GM12878 (cell line): ENCODE results near the gene ATP2A3. TPM values are rescaled to one million over a fixed set of nuclear protein-coding genes. Genes with fewer than 3 reads are reported as not detected.

Source experiments
- ATAC-seq: fragments of 200-7000 bp; cut with Tn5 transposase; 3 replicates; pipeline ENCODE4 v1.9.1; 2020; ENCODE audit warnings: mild to moderate bottlenecking, moderate library complexity
- BruUV-seq: library from RNA; stranded (reverse); fragments of 400-500 nt; replicated peaks from 2 replicates; lab custom pipeline; 2021; lab: Mats Ljungman, UMichigan
- CTCF ChIA-PET: fragments of 300-600 bp; sonication (Branson Sonifier 250); formaldehyde crosslinking; extraction: SDS; loops from one replicate; lab custom pipeline; 2021; ENCODE audit warnings: inconsistent platforms; lab: Yijun Ruan, JAX
- POLR2A ChIA-PET: fragments of 350-600 bp; formaldehyde crosslinking; extraction: SDS; loops from one replicate; lab custom pipeline; 2021; ENCODE audit warnings: inconsistent platforms; lab: Charles Lee
- RAD21 ChIA-PET: fragments of 300-600 bp; sonication (Branson Sonifier 250); formaldehyde crosslinking; loops from one replicate; lab custom pipeline; 2023; ENCODE audit warnings: antibody characterized with exemption; ENCODE audit not compliant: unreplicated experiment; lab: Charles Lee
- SMC1A ChIA-PET: fragments of 300-600 bp; sonication (Branson Sonifier 250); formaldehyde crosslinking; loops from one replicate; lab custom pipeline; 2023; ENCODE audit not compliant: unreplicated experiment, uncharacterized antibody; lab: Charles Lee
- DNase-seq: peaks from one replicate; pipeline ENCODE4 v3.0.0-alpha.2; 2011; ENCODE audit warnings: low read depth, low spot score
- FAIRE-seq: peaks from 3 replicates; lab custom pipeline; 2011; peaks lifted over from hg19 to GRCh38; lab: Jason Lieb, UNC
- H2AFZ ChIP-seq: 2 replicates; pipeline ENCODE4 v1.6.0; 2011; ENCODE audit warnings: low read depth, low read length, control low read depth; ENCODE audit not compliant: control insufficient read depth
- H3K27ac ChIP-seq: 2 replicates; pipeline ENCODE4 v1.5.1; 2011; ENCODE audit warnings: control low read depth; ENCODE audit not compliant: control insufficient read depth, insufficient read depth
- H3K27me3 ChIP-seq, 2 experiments: replicated peaks in 1 of 2; 2 replicates each; pipeline versions ENCODE4 v1.6.0 to v1.6.1; 2011; ENCODE audit warnings: low read length in 1 of 2; ENCODE audit not compliant: control insufficient read depth in 2 of 2, insufficient read depth in 2 of 2
- H3K36me3 ChIP-seq, 2 experiments: 2 replicates each; pipeline ENCODE4 v1.5.1; 2011; ENCODE audit warnings: low read length in 1 of 2; ENCODE audit not compliant: control insufficient read depth in 2 of 2, insufficient read depth in 2 of 2
- H3K4me1 ChIP-seq: 2 replicates; pipeline ENCODE4 v1.6.1; 2011; ENCODE audit warnings: mild to moderate bottlenecking, low read length, moderate library complexity, mixed read lengths; ENCODE audit not compliant: control insufficient read depth, insufficient read depth
- H3K4me2 ChIP-seq: 2 replicates; pipeline ENCODE4 v1.6.0; 2011; ENCODE audit warnings: control low read depth; ENCODE audit not compliant: control insufficient read depth, insufficient read depth
- H3K4me3 ChIP-seq: fragments of 200-600 bp; sonication (generic); 2 replicates; pipeline ENCODE4 v1.5.1; 2016
- H3K79me2 ChIP-seq: 2 replicates; pipeline ENCODE4 v1.6.0; 2011; ENCODE audit warnings: low read length; ENCODE audit not compliant: control insufficient read depth, insufficient read depth
- H3K9ac ChIP-seq: 2 replicates; pipeline ENCODE4 v1.8.0; 2011; ENCODE audit warnings: low read length, control low read depth, mixed read lengths; ENCODE audit not compliant: control insufficient read depth, insufficient read depth
- H3K9me3 ChIP-seq: replicated peaks from 3 replicates; pipeline ENCODE4 v1.5.1; 2011; ENCODE audit warnings: mild to moderate bottlenecking, low read length; ENCODE audit not compliant: control insufficient read depth, insufficient read depth
- H4K20me1 ChIP-seq: 2 replicates; pipeline ENCODE4 v1.6.0; 2011; ENCODE audit not compliant: control insufficient read depth, insufficient read depth
- IKZF2 ChIP-seq, 2 experiments: fragments of 450-650 bp; IDR thresholded peaks; 2 replicates each; pipeline ENCODE4 v1.6.1; 2017; ENCODE audit warnings: mild to moderate bottlenecking in 2 of 2, moderate library complexity in 2 of 2
- KLF5 ChIP-seq: fragments of 450-650 bp; IDR thresholded peaks from 2 replicates; pipeline ENCODE4 v1.6.1; 2014; ENCODE audit warnings: mild to moderate bottlenecking; ENCODE audit not compliant: partially characterized antibody
- MYB ChIP-seq: fragments of 150-350 bp; IDR thresholded peaks from 2 replicates; pipeline ENCODE4 v1.6.1; 2014; ENCODE audit warnings: mild to moderate bottlenecking, low read depth, low read length, borderline replicate concordance
- SMAD1 ChIP-seq: fragments of 450-650 bp; IDR thresholded peaks from 2 replicates; pipeline ENCODE4 v1.6.1; 2018; ENCODE audit warnings: mild to moderate bottlenecking, low read depth; ENCODE audit not compliant: partially characterized antibody
- ZNF622 ChIP-seq: fragments of 450-650 bp; IDR thresholded peaks from 2 replicates; pipeline ENCODE4 v1.6.1; 2017; ENCODE audit warnings: mild to moderate bottlenecking, inconsistent platforms
- WGBS: methylation state at CpG from one replicate; pipeline ENCODE4 v1.1.6; 2016; ENCODE audit warnings: low lambda C conversion rate; ENCODE audit not compliant: insufficient replicate concordance, insufficient coverage; ENCODE audit errors: missing lambda C conversion rate; 5-methylcytosine and 5-hydroxymethylcytosine counted together
- in situ Hi-C: fragments of 300-500 bp; cut with MboI; formaldehyde crosslinking; loops from 9 replicates; pipeline ENCODE4 v1.14.3; 2018; ENCODE audit warnings: mixed read lengths
- intact Hi-C: fragments of 100-400 bp; cut with micrococcal nuclease; formaldehyde crosslinking; loops from one replicate; pipeline ENCODE4 v1.14.2; 2022; ENCODE audit not compliant: unreplicated experiment
- polyA plus RNA-seq, 11 experiments: library from polyadenylated mRNA; depleted of rRNA in 4 of 11; unstranded in 6 of 11; stranded (reverse) in 5 of 11; fragments of >200 nt; fragmentation: Nextera tagmentation in 4 of 11; fragmentation: Illumina TruSeq in 1 of 11; extraction: Ambion mirVana in 4 of 11; extraction: Trizol in 1 of 11; gene quantifications; 1 replicate in 1 of 11; 2 replicates in 10 of 11; pipeline versions ENCODE4 v1.2.1 to v1.2.3, GENCODE V29; 2011 to 2016; ENCODE audit warnings: inconsistent platforms in 2 of 11, missing spikeins in 2 of 11, low read depth in 1 of 11
- total RNA-seq, 4 experiments: library from RNA; depleted of rRNA in 3 of 4; stranded (reverse); fragments of >200 nt in 3 of 4; fragmentation: Illumina TruSeq in 1 of 4; extraction: Trizol in 1 of 4; gene quantifications; 2 replicates each; pipeline versions ENCODE4 v1.2.1 to v1.2.3, GENCODE V29; 2013 to 2021
- TF ChIP-seq, protein P1 (sequence below), 3 experiments: IDR thresholded peaks in 2 of 3; conservative IDR thresholded peaks in 1 of 3; 2 replicates each; pipeline ENCODE4 v1.5.1; 2011; ENCODE audit warnings: low read depth in 3 of 3, low read length in 3 of 3, mild to moderate bottlenecking in 3 of 3, control low read depth in 2 of 3, moderate library complexity in 2 of 3, inconsistent platforms in 1 of 3, mixed read lengths in 1 of 3; ENCODE audit not compliant: control insufficient read depth in 2 of 3, insufficient read depth in 1 of 3; ENCODE audit errors: extremely low read depth in 1 of 3

Gene ATP2A3
- total and polyA plus RNA-seq, 10 of the 15 experiments (the other 5 are each of a cell fraction or from before 2014, with no cell fraction given): 1.0 to 99.2 (median 37.9) TPM

DNA sequence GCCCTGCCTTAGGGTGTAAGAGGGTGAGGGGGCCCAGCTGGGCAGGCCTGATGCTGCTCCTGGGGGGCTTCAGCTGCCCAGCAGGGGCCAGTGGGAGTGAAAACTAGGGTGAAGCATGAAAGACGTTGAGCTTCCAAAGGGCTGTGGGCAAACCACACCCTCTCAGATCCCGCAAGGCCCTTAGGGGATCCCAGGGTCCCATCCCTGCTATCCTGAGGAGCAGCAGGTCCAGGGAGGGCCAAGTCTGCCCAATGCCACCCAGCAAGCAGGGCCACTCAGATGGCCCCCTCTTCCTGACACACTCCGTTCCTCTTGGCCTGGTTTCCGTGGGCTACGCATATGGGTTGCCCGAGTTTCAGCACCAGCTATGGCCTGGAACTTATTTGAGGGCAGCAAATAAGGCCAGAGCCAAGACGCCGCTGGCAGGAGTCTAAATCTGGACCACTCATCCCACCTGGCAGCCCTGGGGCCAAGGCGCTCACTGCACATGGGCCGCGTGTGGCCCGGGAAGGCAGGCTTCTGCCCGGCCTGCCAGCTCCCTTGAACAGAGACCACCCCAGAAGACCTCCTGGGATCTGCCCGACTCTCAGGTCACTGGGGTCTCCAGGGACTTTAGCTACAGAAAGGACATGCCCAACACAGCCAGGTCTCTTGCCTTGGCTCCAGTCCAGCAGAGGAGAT lies 4.2 kb downstream of the ATP2A3 start:
- Histone ChIP-seq H3K27me3 (no peaks in the 10 kb centered on the region), H3K4me1 (peaks cover 30% of the 10 kb centered on the region), H3K4me2 (peak overlapping the region; percentile 97; the same call in 1 of the 2 replicates), H3K27ac (no peak overlapping the region), H3K9ac (no peak overlapping the region), H3K36me3 (peaks cover 1 to 9% of the 10 kb centered on the region in 2 experiments; a peak in 2 of 4 replicates), H3K79me2 (peaks cover 46% of the 10 kb centered on the region), H3K9me3 (no peaks in the 10 kb centered on the region), H4K20me1 (no peaks in the 10 kb centered on the region; the same call in 1 of the 2 replicates), H3K4me3 (no peak overlapping the region), H2AFZ (no peak overlapping the region)
- SMC1A ChIA-PET: no interaction called here
- FAIRE-seq (no peak), DNase-seq (no peak), ATAC-seq (no peak)
- POLR2A ChIA-PET: no interaction called here
- no TSS peak for BruUV-seq
- CTCF ChIA-PET: no interaction called here
- in situ Hi-C loops (no loop called here), intact Hi-C loops (loop anchor here (5.0 kb wide), 2 partner anchors 42 to 48 kb away; no protein-coding TSS in a partner anchor)
- no peak for TF ChIP-seq SMAD1
- TF ChIP-seq MYB: no peak
- TF ChIP-seq ZNF622: no peak
- TF ChIP-seq IKZF2 (IDR thresholded peaks at IDR 0.05): no peak
- no peak for TF ChIP-seq KLF5
- TF ChIP-seq, protein P1, sequence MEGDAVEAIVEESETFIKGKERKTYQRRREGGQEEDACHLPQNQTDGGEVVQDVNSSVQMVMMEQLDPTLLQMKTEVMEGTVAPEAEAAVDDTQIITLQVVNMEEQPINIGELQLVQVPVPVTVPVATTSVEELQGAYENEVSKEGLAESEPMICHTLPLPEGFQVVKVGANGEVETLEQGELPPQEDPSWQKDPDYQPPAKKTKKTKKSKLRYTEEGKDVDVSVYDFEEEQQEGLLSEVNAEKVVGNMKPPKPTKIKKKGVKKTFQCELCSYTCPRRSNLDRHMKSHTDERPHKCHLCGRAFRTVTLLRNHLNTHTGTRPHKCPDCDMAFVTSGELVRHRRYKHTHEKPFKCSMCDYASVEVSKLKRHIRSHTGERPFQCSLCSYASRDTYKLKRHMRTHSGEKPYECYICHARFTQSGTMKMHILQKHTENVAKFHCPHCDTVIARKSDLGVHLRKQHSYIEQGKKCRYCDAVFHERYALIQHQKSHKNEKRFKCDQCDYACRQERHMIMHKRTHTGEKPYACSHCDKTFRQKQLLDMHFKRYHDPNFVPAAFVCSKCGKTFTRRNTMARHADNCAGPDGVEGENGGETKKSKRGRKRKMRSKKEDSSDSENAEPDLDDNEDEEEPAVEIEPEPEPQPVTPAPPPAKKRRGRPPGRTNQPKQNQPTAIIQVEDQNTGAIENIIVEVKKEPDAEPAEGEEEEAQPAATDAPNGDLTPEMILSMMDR (IDR thresholded peaks at IDR 0.05 in 2 of 3, conservative IDR thresholded peaks at IDR 0.05 in 1 of 3; ENCODE audit: control insufficient read depth in 2 of 3, extremely low read depth in 1 of 3, insufficient read depth in 1 of 3, low read depth in 3 of 3, low read length in 3 of 3): no peak
- 95% methylated on average over 14 of the region's 14 CpGs for WGBS
- RAD21 ChIA-PET: interaction anchor here (1.2 to 4.3 kb wide), 2 partner anchors 46 to 222 kb away, joined by 3 to 26 read pairs; no protein-coding TSS in a partner anchor
